GM21515 (cell line): Measurements from ENCODE around the gene KLF13.

ENCODE experiments used
- ATAC-seq: cut with Tn5 transposase; IDR thresholded peaks from one replicate; pipeline ENCODE4 v1.9.1; 2021; ENCODE audit not compliant: unreplicated experiment

KLF13 gene

GRCh38 chr15:31331389-31331788 lies 4.8 kb downstream of the KLF13 start:
- no peak for ATAC-seq

GRCh38 chr15:31332020-31332680 lies 5.5 kb downstream of the KLF13 start:
- ATAC-seq = no peak

DNA sequence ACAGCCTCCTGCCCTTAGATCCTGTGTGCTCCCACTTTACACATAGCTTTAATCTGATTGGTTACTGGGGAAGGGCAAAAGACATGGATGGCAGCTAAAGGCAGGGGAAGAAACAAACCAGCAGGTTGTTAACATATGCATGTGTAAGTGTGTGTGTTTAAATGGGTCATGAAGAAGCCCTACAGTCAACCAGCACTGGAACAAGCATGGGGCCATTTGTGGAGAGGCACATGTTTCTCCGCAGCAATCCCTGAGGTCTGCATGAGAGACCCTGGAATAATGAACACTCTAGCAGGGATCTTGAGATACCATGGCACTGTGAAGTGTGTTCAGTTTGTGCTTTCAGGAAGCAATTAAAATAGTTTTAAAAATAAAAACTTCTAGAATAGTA lies 6.0 kb downstream of the KLF13 start:
- no peak for ATAC-seq

- no peak for ATAC-seq
Observed at GRCh38 chr15:31333119-31333518, 6.5 kb downstream of the KLF13 start.

- ATAC-seq = no peak
Observed at GRCh38 chr15:31333820-31334219, 7.2 kb downstream of the KLF13 start.

GRCh38 chr15:31335989-31336592 lies 9.5 kb downstream of the KLF13 start:
- ATAC-seq = no peak

- ATAC-seq = no peak
Observed at GRCh38 chr15:31336593-31337295, 10.1 kb downstream of the KLF13 start.

- ATAC-seq = no peak
Observed at GRCh38 chr15:31337352-31338031, 10.9 kb downstream of the KLF13 start.

GRCh38 chr15:31338318-31338878 lies 11.8 kb downstream of the KLF13 start:
- ATAC-seq = peak; percentile 43

GRCh38 chr15:31338879-31339557 lies 12.4 kb downstream of the KLF13 start:
- peak; percentile 30 for ATAC-seq

GRCh38 chr15:31339558-31339895 lies 12.9 kb downstream of the KLF13 start:
- no peak for ATAC-seq

DNA sequence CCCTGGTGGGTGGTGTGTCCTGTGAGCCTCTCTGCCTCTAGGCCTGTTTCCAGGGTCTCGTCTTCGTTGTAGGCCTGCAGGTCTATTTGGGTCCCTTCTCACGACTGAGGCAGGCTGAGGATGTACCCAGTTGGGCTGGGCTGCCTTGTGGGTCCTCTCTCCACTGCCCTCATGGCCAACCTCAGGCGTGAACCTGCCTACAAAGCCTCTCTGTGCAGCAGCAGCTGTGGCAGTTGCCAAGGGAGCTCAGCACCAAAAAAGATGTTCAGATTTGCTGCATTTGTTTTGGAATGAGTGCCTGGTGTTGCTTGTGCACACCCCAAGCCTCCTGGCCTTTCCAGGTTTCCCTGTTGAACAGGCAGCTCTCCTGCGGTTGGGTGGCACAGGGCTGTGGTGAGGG lies 13.4 kb downstream of the KLF13 start:
- no peak for ATAC-seq

- ATAC-seq = no peak
Observed at GRCh38 chr15:31340592-31340991, 14.0 kb downstream of the KLF13 start.

GRCh38 chr15:31341071-31341470 lies 14.4 kb downstream of the KLF13 start:
- ATAC-seq = no peak

- ATAC-seq = no peak
Observed at GRCh38 chr15:31341496-31342195, 15.0 kb downstream of the KLF13 start.

- no peak for ATAC-seq
Observed at GRCh38 chr15:31342381-31342780, 15.7 kb downstream of the KLF13 start.

DNA sequence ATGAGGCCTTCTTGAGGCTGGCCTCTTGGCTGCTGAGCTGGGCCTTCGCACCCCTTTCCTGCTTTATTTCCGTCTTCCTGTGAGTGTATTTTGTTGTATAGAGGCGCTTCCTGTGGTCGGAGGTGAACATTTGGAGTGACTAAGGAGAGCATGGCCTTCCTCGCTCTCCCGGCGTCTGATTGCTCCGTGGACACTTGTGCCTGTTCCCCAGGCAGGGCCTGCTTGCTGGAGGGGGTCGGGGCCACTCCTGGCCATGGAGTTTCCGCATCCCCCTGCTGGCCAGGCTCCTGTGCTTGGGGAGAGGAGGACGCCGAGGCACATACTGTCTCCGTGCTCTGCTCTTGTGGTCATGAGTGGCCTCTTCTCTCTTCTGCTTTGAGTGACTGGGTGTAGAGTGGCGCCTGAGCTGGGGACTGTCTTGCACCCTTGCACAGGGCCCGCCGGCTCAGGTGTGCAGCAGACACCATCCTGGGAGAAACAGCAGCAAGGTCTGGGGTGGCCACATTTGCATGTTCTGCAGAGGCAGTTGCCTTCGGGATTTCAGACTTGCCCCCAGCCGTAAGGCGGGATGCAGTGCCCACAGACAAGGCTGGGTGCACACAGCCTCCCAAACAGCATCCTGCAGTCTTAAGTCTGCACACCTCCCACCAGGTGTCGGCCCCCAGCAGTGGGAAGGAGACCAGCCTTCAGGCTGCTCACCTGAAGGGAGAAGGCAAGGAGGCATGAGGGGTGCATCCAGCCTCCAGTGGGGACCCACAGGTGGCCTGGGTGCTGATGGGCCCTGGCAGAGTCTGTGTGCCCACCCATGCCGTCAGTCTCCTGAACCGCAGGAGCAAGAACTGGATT lies 16.4 kb downstream of the KLF13 start:
- ATAC-seq = no peak

DNA sequence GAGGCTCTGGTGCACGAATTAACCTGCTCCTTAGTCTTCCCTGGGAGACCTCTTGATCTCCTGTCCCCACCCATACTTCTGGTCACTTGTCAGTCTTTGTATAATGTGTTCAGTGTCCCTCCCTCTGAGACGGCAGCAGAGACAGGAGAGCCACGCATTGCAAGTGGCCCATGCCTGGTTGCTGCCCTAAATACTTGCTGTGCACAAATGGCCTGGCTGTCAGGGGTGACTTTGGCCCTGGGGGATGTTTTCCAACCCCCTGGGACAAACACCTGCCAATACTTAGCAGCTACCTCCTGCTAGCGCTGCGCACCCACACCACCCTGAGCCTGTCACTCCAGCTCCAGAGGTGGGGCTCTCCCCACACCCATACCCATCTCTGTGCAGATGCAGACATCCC lies 17.2 kb downstream of the KLF13 start:
- ATAC-seq = no peak

GRCh38 chr15:31344266-31344665 lies 17.6 kb downstream of the KLF13 start:
- ATAC-seq = no peak
